Measurements from ENCODE around the gene OBSCN. TPM values are rescaled to one million over a fixed set of nuclear protein-coding genes. Genes with fewer than 3 reads are reported as not detected.

Gene OBSCN
- total RNA-seq, 1 experiment from 2014 or later = 29.1 TPM

- ATAC-seq (no peak), DNase-seq (no peak)
- H3K36me3 ChIP-seq (ENCODE audit: low read depth, low read length) = no peaks in the 10 kb centered on the region
- no peaks in the 10 kb centered on the region for H3K27me3 ChIP-seq (ENCODE audit: low read length)
- H3K4me3 ChIP-seq (ENCODE audit: low read length) = no peak overlapping the region
- H3K27ac ChIP-seq (ENCODE audit: low read length) = no peak overlapping the region
- TF ChIP-seq CTCF (conservative IDR thresholded peaks at IDR 0.05; ENCODE audit: low read depth, low read length) (no peak), EZH2phosphoT487 (IDR thresholded peaks at IDR 0.05; ENCODE audit: borderline replicate concordance, low read length) (no peak), EZH2 (IDR thresholded peaks at IDR 0.05; ENCODE audit: low read length, unreplicated experiment) (no peak)
- H3K9me2 ChIP-seq (replicated peaks; ENCODE audit: low read length) = no peaks in the 10 kb centered on the region
- no peaks in the 10 kb centered on the region for H3K4me1 ChIP-seq (ENCODE audit: insufficient read depth, low read length)
- H3K9me3 ChIP-seq (ENCODE audit: low read length) = 0 out of 2 replicates have a peak, but pooled peaks cover 6% of the 10 kb centered on the region
- H3K9ac ChIP-seq (ENCODE audit: low read length) = no peak overlapping the region
- H2AFZ ChIP-seq (ENCODE audit: low read length) = no peak overlapping the region
- ChIA-PET POLR2A (ENCODE audit: unreplicated experiment) (no interaction called here), CTCF (no interaction called here)
- BruUV-seq (replicated peaks) = no TSS peak
- H3F3A ChIP-seq (ENCODE audit: low read length, unreplicated experiment) = no peaks in the 10 kb centered on the region
- H4K20me1 ChIP-seq (ENCODE audit: low read length) = no peaks in the 10 kb centered on the region
- H3K79me2 ChIP-seq (ENCODE audit: low read length) = no peaks in the 10 kb centered on the region
- no peak overlapping the region for H3K4me2 ChIP-seq (ENCODE audit: low read length)
- intact Hi-C loops (cut with micrococcal nuclease) = no loop called here
Observed at GRCh38 chr1:228295201-228295600, 87.4 kb downstream of the OBSCN start.

DNA sequence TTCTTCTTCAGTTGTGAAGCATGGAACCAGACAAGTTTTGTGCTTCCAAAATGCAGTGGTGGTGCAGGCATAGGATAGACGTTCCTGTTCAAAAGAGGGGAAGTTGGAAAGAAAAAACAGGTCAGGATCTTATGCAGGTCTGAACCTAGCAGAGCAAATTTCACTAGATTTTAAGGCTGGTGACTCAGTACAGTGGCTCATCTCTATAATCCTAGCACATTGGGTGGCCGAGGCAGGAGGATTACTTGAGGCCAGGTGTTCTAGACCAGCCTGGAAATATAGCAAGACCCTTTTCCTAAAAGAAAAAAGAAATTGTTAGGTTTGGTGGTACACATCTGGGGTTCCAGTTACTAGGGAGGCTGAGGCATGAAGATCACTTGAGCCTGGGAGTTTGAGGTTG is 88.1 kb downstream of the OBSCN start:
- no TSS peak for BruUV-seq (replicated peaks)
- POLR2A ChIA-PET (ENCODE audit: unreplicated experiment) = no interaction called here

GRCh38 chr1:228297242-228297641 is 89.4 kb downstream of the OBSCN start:
- no peaks in the 10 kb centered on the region for H3K36me3 ChIP-seq (ENCODE audit: low read depth, low read length)
- H3F3A ChIP-seq (ENCODE audit: low read length, unreplicated experiment) = no peaks in the 10 kb centered on the region
- H3K27me3 ChIP-seq (ENCODE audit: low read length) = no peaks in the 10 kb centered on the region
- H3K9me2 ChIP-seq (replicated peaks; ENCODE audit: low read length) = no peaks in the 10 kb centered on the region
- DNase-seq = no peak
- no peak overlapping the region for H2AFZ ChIP-seq (ENCODE audit: low read length)
- H3K9ac ChIP-seq (ENCODE audit: low read length) = no peak overlapping the region
- BruUV-seq (replicated peaks) = no TSS peak
- no peak for TF ChIP-seq EZH2phosphoT487 (IDR thresholded peaks at IDR 0.05; ENCODE audit: borderline replicate concordance, low read length)
- no peak for TF ChIP-seq CTCF (conservative IDR thresholded peaks at IDR 0.05; ENCODE audit: low read depth, low read length)
- no peak for TF ChIP-seq EZH2 (IDR thresholded peaks at IDR 0.05; ENCODE audit: low read length, unreplicated experiment)
- H3K27ac ChIP-seq (ENCODE audit: low read length) = no peak overlapping the region
- no peak overlapping the region for H3K4me2 ChIP-seq (ENCODE audit: low read length)
- no peaks in the 10 kb centered on the region for H4K20me1 ChIP-seq (ENCODE audit: low read length)
- intact Hi-C loops (cut with micrococcal nuclease) = no loop called here
- no peaks in the 10 kb centered on the region for H3K79me2 ChIP-seq (ENCODE audit: low read length)
- no peak overlapping the region for H3K4me3 ChIP-seq (ENCODE audit: low read length)
- ChIA-PET CTCF (no interaction called here), POLR2A (ENCODE audit: unreplicated experiment) (no interaction called here)
- H3K4me1 ChIP-seq (ENCODE audit: insufficient read depth, low read length) = no peaks in the 10 kb centered on the region
- peaks cover 20% of the 10 kb centered on the region for H3K9me3 ChIP-seq (ENCODE audit: low read length)
- ATAC-seq = no peak

More for the DNA sequence above, 88.1 kb downstream of the OBSCN start:
- Histone ChIP-seq H3K4me1 (ENCODE audit: insufficient read depth, low read length) (no peaks in the 10 kb centered on the region), H3K9ac (ENCODE audit: low read length) (no peak overlapping the region), H3K4me3 (ENCODE audit: low read length) (no peak overlapping the region), H4K20me1 (ENCODE audit: low read length) (no peaks in the 10 kb centered on the region), H3K4me2 (ENCODE audit: low read length) (no peak overlapping the region), H3K27me3 (ENCODE audit: low read length) (no peaks in the 10 kb centered on the region), H3K79me2 (ENCODE audit: low read length) (no peaks in the 10 kb centered on the region), H3K9me3 (ENCODE audit: low read length) (0 out of 2 replicates have a peak, but pooled peaks cover 8% of the 10 kb centered on the region), H3K9me2 (replicated peaks; ENCODE audit: low read length) (no peaks in the 10 kb centered on the region), H2AFZ (ENCODE audit: low read length) (no peak overlapping the region), H3K27ac (ENCODE audit: low read length) (no peak overlapping the region), H3F3A (ENCODE audit: low read length, unreplicated experiment) (no peaks in the 10 kb centered on the region), H3K36me3 (ENCODE audit: low read depth, low read length) (no peaks in the 10 kb centered on the region)
- no peak for DNase-seq
- no peak for TF ChIP-seq EZH2phosphoT487 (IDR thresholded peaks at IDR 0.05; ENCODE audit: borderline replicate concordance, low read length)
- TF ChIP-seq EZH2 (IDR thresholded peaks at IDR 0.05; ENCODE audit: low read length, unreplicated experiment) = no peak
- no peak for TF ChIP-seq CTCF (conservative IDR thresholded peaks at IDR 0.05; ENCODE audit: low read depth, low read length)
- intact Hi-C loops (cut with micrococcal nuclease) = no loop called here
- ATAC-seq = no peak
- CTCF ChIA-PET = no interaction called here

Measured in PC-3 (cell line).